Ishikawa (cell line): ENCODE results near the gene ACADSB.

Source experiments
- CREB1 ChIP-seq: IDR thresholded peaks from 2 replicates; pipeline ENCODE4 v1.6.1; 2012; ENCODE audit warnings: low read depth
- EP300 ChIP-seq: IDR thresholded peaks from 2 replicates; pipeline ENCODE4 v1.6.1; 2012; ENCODE audit warnings: borderline replicate concordance
- FOXM1 ChIP-seq: IDR thresholded peaks from 2 replicates; pipeline ENCODE4 v1.6.1; 2012; ENCODE audit warnings: low read depth, borderline replicate concordance
- YY1 ChIP-seq: IDR thresholded peaks from 2 replicates; pipeline ENCODE4 v1.6.1; 2012; ENCODE audit warnings: low read depth
- TF ChIP-seq, protein P1 (sequence below): IDR thresholded peaks from 2 replicates; pipeline ENCODE4 v1.6.1; 2012; ENCODE audit warnings: low read depth, mild to moderate bottlenecking

DNA sequence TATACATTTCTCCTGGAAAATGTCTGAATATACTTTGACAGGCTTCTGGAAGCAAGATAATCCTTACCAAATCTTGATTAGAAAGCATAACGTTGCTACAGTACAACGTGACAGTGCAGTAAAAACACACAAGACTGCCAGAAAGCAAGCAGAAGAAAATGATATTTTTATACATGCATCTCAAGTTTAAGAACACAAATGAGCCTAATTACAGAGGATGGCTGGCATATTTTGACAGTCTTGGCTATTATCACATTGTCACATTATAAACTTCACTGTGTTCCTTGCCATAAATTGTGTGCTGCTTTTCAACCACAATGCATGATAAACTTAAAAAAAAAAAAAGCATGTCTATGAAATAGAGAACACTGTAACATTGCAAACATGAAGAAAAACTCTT, 4.5 kb upstream of the ACADSB start:
- TF ChIP-seq FOXM1 = no peak
- no peak for TF ChIP-seq CREB1
- TF ChIP-seq YY1 = no peak
- no peak for TF ChIP-seq EP300
- TF ChIP-seq, protein P1, sequence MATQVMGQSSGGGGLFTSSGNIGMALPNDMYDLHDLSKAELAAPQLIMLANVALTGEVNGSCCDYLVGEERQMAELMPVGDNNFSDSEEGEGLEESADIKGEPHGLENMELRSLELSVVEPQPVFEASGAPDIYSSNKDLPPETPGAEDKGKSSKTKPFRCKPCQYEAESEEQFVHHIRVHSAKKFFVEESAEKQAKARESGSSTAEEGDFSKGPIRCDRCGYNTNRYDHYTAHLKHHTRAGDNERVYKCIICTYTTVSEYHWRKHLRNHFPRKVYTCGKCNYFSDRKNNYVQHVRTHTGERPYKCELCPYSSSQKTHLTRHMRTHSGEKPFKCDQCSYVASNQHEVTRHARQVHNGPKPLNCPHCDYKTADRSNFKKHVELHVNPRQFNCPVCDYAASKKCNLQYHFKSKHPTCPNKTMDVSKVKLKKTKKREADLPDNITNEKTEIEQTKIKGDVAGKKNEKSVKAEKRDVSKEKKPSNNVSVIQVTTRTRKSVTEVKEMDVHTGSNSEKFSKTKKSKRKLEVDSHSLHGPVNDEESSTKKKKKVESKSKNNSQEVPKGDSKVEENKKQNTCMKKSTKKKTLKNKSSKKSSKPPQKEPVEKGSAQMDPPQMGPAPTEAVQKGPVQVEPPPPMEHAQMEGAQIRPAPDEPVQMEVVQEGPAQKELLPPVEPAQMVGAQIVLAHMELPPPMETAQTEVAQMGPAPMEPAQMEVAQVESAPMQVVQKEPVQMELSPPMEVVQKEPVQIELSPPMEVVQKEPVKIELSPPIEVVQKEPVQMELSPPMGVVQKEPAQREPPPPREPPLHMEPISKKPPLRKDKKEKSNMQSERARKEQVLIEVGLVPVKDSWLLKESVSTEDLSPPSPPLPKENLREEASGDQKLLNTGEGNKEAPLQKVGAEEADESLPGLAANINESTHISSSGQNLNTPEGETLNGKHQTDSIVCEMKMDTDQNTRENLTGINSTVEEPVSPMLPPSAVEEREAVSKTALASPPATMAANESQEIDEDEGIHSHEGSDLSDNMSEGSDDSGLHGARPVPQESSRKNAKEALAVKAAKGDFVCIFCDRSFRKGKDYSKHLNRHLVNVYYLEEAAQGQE = no peak
